GM19023 (cell line): ENCODE results near the gene CYB5B.
"Not testable (repeated sequence)": the region's sequence is repeated elsewhere in the genome, so short reads cannot be mapped to it uniquely, and the experiment has no call there.

ENCODE experiments used
- ATAC-seq: cut with Tn5 transposase; IDR thresholded peaks from one replicate; pipeline ENCODE4 v1.9.1; 2021; ENCODE audit warnings: mild to moderate bottlenecking, moderate library complexity; ENCODE audit not compliant: unreplicated experiment

Gene CYB5B

GRCh38 chr16:69408475-69408874 is 15.9 kb upstream of the CYB5B start:
- no peak for ATAC-seq

GRCh38 chr16:69410219-69410990 is 14.0 kb upstream of the CYB5B start:
- no peak for ATAC-seq

DNA sequence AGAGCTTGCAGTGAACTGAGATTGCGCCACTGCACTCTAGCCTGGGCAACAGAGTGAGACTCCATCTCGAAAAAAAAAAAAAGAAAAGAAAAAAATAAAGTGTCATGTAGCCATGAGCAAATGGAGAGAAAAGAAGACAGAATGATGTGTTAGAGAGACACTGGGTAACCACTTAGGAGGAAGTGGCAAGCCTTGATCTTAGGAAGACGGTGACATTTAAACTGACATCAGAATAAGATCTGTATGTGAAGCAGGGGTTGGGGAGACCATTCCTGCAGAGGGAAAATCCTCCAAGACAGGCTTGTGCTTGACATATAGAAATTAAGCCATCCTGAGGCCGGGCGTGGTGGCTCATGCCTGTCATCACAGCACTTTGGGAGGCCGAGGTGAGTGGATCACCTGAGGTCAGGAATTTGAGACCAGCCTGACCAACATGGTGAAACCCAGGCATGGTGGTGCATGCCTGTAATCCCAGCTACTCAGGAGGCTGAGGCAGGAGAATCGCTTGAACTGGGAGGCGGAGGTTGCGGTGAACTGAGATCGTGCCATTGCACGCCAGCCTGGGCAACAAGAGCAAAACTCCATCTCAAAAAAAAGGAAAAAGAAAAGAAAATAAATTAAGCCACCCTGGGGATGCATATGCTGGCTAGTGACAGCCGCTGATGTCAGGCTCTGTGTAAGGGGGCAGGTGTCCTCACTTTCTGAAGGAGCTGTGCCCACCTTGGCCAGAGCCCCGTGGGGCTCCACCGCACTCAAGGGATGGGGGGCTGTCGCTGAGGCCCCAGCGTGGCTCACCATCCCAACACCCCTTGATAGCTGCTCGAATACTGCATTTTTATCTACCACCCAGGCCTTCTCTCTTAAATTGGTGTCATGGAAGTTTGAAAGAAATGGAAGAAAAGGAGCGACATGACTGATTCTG is 13.1 kb upstream of the CYB5B start:
- ATAC-seq, result no peak

DNA sequence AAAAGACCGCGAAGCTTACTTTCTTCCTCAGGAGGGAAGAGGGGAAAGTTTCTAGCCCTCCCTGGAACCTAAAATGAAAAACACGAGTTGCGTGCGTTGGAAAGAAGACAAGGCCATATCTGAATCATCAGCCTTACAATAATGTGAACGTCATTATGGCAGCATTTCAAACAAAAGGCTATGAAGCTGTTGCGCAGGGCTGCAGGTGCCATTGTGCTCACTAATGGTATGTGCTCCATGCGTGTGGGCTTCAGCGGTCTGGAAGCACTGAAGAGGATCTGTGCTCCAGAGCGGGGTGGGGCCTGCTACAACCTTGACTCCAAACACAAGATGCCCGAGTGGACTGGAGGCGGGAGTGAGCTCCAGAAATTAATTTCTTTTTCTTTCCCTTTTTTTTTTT is 12.1 kb upstream of the CYB5B start:
- ATAC-seq, result no peak

GRCh38 chr16:69413045-69413664 is 11.3 kb upstream of the CYB5B start:
- no peak for ATAC-seq

DNA sequence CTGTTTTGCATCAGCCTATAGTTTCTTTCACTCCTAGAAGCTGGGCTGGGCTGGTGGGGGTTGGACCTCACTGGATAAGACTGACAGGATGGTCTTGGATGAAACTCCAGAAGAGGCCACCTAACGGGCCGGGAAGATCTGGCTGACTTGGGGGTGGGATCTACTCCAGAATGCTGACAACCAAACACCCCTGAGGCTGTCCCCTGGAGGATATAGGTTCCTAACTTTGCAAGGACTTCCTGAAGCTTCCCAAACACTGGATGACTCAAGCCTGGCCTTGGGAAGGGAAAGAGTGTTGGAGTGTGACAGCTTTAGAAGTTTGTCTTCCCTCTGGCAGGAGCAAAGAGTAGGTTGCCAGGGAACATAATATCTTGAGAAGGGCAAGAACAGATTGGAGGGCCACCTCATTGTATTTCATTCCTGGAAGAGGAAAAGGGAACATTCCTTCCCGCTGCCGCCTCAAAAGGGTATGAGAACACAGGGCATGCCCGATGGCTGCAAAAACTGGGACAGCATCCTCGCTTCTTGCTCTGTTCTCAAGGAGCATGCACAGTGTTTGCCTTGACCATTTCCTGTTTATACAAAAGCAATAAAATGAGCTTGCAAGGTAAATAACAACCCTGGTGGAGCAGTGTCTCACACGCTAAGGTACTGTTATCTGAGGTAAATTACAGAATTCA is 6.8 kb upstream of the CYB5B start:
- ATAC-seq, result no peak

GRCh38 chr16:69419956-69420355 is 4.5 kb upstream of the CYB5B start:
- no peak for ATAC-seq

GRCh38 chr16:69423189-69423588 is 1.2 kb upstream of the CYB5B start:
- no peak for ATAC-seq

- peak; percentile 1 for ATAC-seq
Measured at GRCh38 chr16:69424935-69425784, 741 bp downstream of the CYB5B start.

DNA sequence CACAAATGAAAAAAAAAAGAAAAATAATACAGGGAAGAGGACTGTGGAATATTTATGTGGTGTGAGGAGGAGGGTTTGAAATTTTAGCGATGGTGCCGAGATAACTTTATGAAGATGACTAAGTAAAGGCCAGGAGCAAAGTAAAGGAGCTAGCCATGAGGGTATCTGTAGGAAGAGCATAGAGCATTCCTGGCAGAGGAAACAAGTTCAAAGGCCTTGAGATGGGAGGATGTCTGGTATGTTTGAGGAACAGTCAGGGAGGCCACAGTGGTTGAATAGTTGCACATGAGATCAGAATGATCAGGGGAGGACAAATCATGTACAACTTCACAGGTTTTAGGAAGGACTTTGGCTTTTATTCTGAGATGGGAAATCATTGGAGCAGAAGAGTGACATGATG is 4.2 kb downstream of the CYB5B start:
- ATAC-seq, result no peak

DNA sequence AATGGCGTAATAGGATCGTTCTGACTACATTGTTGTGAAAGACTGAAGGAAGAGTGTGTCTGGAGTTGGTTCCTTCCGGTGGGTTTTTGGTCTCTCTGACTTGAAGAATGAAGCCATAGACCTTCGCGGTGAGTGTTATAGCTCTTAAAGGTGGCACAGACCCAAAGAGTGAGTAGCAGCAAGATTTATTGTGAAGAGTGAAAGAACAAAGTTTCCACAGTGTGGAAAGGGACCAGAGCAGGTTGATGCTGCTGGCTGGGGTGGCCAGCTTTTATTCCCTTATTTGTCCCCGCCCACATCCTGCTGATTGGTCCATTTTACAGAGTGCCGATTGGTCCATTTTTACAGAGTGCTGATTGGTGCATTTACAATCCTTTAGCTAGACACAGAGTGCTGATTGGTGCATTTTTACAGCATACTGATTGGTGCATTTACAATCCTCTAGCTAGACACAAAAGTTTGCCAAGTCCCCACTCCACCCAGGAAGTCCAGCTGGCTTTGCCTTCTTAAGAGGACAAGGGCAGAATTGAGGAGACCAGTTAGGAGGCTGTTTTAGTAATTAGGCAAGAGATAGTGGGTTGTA is 4.7 kb downstream of the CYB5B start:
- not testable (repeated sequence) for ATAC-seq

GRCh38 chr16:69431948-69432468 is 7.6 kb downstream of the CYB5B start:
- ATAC-seq, result no peak

DNA sequence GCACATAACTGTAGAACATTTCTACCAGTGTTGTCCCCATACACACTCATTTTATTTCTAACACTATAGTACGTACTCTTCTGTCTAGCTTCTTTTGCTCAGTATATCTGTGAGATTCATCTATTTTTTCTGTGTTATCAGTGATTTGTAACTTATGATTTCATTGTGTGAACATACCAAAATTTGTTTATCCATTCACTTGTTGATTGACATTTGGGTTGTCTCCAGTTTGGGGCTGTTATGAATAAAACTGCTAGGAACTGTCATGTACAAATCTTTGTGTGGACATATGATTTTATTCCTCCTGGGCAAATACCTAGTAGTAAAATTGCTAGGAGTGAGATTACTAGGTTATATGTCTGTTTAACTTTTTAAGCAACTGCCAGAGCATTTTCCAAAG is 9.6 kb downstream of the CYB5B start:
- ATAC-seq, result no peak

GRCh38 chr16:69435977-69436820 is 11.8 kb downstream of the CYB5B start:
- no peak for ATAC-seq

DNA sequence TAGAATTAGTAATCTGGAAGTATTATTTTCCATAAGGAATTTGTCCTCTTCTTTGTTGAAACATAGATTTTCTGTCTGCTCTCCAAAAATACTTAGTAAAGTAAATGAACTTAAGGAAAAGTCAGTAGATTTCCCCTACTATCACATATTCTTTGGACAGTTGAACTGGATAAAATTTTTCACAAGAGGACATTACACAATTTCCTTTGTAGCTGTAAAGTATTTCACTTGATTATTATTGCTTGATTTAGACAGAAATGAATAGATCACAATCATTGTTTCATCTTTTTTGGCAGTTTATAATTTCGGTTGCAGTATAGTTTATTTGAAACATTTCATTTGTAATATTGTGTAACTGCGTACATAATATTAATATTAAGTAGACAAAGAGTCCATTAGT is 12.5 kb downstream of the CYB5B start:
- ATAC-seq, result no peak

DNA sequence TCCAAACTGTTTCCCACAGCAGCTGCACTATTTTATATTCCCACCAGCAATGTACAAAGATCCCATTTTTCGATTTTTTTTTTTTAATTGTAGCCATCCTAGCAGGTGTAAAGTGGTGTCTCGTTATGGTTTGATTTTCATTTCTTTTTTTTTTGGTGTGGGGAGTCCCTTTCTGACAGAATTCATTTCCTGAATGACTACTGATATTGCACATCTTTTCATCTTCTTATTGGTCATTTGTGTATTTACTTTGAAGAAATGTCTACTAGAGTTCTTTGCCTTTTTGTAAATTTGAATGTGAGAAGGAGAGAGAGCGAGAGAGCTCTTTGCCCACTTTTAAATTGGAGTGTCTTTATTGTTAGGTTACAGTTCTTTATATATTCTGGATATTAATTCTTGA is 14.0 kb downstream of the CYB5B start:
- no peak for ATAC-seq

GRCh38 chr16:69440250-69440649 is 15.8 kb downstream of the CYB5B start:
- ATAC-seq, result no peak

DNA sequence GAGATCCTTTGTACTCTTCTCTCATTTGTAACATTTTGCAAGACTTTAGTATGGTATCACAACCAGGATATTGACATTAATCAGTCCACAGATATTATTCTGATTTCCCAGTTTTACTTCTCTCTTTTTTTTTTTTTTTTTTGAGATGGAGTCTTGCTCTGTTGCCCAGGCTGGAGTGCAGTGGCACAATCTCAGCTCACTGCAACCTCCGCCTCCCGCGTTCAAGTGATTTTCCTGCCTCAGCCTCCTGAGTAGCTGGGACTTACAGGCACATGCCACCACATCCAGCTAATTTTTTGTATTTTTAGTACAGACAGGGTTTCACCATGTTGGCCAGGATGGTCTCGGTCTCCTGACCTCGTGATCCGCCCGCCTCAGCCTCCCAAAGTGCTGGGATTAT is 16.6 kb downstream of the CYB5B start:
- ATAC-seq, result not testable (repeated sequence)
